Activated CD4-positive, alpha-beta T cell treated with anti-CD3 and anti-CD28 coated beads, Interleukin-2, amount 50 U/mL, for 24 hours (primary cell): Measurements from ENCODE around the gene CARMIL1.
A peak's percentile ranks its signal among the peaks of the same experiment; 100 is the strongest.

Experiments
- DNase-seq, 2 donors: peaks; one replicate each; pipeline ENCODE4 v3.0.0-alpha.2; 2020; ENCODE audit warnings: low read depth in 1 of 2, low spot score in 1 of 2

Gene CARMIL1

DNA sequence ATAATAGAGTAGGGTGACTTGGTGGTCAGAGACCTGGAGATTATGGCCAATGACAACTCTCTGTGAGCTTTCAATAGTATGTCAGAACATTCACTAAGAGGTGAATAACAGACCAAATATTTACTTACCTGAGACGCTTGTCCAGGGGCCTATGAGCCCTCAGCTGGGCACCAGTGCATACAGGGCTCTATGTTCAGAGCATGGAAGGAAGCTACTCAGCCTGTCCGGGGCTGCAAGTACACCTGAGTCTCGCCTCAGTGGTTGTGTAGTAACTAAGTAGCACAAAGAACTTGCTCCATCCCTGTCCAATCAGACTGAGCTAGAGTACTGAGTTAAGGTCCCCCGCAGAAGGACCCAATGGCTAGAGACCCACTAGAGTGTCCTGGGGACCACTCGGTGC, 361.3 kb downstream of the CARMIL1 start:
- no peak for DNase-seq

DNA sequence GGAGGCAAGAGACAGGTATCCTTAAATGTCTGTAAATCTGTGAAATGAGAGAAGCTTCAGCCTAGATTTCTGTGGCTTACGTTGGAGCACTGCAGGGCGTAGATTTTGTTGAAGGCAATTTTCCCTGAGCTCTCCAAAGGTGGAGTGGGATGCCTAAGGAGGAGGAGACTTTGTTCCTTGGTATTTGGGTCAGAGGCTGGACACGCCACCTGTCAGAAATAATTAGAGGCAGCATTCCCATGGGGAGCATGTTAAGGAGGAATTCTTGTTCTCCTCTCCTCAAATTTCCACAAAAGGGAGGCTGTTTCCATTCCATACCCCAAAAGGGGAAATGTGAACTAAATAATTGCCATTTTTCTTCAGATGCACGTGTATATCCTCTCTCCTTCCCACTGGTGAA, 361.7 kb downstream of the CARMIL1 start:
- DNase-seq = no peak

DNA sequence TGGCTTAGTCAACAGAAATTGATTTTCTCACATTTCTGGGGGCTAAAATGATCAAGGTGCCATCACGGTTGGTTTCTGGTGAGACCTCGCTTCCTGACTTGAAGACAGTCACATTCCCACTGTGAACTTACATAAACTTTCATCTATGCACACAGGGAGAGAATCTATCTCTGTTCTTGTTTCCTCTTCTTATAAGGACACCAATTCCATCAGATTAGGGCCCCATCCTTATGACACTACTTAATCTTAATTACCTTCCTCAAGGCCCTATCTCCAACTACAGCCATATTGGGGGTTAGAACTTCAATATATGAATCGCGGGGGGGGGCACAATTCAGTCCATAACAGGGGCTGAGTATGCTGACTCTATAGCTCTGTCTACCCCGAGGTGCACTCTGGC, 362.2 kb downstream of the CARMIL1 start:
- DNase-seq = no peak

DNA sequence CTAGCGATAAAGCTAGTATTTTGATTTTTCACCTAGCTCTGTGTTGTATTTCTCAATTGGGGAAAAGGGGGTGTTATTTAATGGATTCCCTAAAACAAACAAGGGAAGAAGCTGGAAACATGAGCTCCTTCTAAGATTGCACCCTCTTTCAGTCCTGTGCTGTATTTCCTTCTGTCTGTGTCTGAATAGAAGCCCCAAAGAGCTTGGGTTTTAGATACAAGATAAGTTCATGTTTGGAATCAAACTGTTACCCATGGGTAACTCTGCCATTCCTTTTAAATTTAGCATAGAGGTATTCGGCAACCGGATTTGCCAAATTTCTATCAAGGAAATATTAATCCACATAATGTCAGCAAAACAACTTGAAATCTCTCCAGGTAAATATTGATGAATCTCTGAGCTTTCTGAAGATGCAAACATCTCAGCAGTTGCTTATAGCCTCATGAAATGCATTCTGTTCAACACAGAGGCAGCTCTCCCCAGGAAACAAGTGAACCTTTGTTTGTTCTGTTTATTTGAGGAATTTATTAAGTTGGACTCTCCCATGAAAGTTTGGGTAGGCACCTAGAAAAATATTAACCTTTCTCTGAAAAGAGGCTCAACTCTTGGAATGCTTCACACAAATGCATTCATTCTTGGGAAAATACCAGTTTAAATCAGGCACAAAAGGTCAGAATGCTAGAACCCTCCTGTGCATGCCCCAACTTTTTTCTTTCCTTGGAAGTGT, 362.9 kb downstream of the CARMIL1 start:
- no peak for DNase-seq

DNA sequence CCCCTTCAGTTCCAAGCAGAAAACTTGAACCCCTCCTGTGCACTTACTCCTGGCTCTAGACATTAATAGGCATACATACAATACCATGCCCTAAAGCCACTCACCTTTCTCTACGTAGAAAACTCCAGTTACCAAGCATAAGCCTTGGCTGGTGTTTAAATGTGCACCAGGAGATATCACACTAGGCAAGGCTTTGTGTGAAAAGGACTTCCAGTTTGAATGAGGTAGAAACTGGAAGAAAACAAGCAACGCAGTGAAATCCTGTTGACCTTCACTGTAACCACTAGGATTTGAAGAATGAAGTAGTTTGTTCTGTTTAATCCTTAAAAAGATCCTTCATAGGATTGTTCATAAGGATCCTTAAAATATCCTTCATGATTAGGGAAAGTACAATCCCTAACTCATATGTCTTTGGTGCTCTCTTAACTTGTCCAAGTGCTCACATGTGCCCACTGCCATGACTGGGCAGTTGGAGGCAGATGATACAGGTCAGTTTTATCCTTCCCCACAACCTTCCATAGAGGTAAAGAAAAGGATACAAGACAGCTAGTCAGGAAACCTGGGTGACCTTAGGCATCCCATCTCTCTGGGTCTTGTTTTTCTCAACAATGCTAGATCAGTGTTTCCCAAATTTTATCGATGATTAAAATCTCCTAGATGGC, 363.6 kb downstream of the CARMIL1 start:
- DNase-seq = no peak

DNA sequence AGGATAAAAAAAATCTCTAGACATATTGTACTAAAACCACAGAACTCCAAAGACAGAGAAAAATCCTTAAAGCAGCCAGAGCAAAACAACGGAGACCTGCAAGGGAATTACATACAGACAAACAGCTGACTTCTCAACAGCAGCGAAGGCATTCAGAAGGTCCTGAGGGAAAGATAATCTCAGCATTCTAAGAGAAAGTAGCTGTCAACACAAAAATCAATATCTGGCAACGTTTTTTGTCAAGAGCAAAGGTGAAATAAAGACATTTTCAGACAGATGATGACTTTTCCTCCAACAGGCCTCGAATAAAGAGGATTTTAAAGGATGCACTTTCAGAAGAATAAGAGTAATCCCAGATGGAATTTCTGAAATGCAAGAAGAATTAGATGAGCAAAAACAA, 366.7 kb downstream of the CARMIL1 start:
- no peak for DNase-seq

DNA sequence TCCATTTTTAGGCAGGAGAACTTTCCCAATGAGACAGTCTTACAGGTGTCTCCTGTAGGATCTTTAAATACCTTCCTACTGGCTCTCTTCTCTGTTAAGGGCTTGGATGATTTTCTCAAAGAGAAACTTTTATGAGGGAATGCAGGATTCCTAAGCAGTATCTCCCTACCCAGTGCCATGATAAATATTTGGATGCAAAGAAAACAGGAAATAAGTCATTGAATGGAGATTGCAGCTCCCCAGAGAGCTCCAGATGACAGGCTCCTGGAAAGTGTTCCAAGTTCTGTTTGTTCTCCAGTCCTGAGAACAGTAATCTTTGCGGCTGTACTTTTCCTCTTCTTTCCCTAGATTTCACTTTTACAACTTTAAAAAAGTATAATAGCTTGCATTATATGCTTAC, 370.4 kb downstream of the CARMIL1 start:
- DNase-seq = no peak

DNA sequence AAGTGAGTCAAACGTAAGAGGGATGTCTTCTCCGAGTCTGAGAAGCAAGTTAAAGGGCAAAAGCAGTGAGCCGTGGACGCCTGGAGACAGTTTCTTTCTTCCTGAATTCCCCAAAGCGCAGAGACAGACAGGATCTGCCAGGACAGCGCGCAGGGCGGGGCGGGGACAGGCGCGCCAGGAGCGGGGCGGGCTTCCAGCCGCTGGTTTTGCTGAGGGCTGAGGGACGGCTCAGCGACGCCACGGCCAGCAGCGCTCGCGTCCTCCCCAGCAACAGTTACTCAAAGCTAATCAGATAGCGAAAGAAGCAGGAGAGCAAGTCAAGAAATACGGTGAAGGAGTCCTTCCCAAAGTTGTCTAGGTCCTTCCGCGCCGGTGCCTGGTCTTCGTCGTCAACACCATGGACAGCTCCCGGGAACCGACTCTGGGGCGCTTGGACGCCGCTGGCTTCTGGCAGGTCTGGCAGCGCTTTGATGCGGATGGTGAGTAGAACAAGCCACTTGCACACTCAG, 372.9 kb downstream of the CARMIL1 start, which contains the start of gene SCGN:
TSS of gene SCGN (plus strand) at position 209 of the 509 bp plus-strand sequence. CDS start at position 398, 189 bp downstream.
- DNase-seq = peak; percentile 12 to 20

DNA sequence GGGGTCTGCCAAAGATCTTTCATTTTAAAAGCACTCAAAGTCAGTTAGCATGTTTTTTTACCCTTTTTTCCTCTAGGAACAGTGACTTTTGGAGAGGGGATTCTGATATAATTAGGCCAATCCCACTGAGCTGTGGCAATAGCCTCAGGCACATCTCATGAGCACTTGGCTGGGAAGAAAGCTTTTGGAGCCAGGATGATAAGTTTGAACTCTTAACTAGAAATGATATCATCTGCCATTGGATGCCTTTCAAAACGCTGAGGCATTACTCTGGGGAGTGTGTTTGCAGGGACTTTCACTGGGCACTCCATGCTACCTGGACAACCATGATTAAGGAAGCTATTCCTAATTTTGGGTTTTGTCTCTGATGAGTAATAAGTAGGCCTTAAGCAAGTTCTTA, 376.5 kb downstream of the CARMIL1 start:
- DNase-seq = no peak

DNA sequence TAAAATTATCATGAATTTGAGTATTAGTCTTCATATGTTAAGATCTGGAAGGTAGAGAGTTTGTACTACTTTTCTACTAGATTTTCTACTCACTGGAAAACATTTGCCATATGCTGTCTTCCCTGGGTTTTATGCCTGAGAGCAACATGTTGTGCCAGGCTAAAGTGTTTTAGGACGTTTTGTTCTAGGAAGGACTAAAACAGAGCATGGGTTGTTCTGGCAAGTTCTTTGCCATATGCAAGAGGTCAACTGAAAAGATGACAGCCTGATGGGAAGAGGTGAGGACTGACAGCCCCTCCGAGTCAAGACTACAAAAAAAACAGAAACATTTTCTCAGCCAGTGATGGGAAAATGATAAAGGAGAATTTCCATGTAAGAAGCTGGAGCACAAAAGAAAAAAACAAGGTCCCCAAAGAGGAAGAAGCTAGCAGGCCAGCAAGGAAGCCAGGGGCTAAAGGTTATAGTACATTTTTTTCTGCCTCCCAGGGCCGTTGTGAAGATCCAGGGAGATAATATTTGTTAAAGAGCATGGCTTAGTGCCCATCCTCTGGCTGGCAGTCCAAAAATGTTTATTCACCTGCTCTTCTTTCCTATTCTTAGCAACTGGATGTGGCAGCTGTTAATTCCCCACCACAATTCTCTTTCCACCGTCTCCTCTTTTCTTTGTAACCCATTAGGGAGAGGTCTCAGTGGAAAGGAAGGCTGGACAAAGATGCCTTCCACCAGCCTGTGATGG, 380.6 kb downstream of the CARMIL1 start:
- DNase-seq = no peak

DNA sequence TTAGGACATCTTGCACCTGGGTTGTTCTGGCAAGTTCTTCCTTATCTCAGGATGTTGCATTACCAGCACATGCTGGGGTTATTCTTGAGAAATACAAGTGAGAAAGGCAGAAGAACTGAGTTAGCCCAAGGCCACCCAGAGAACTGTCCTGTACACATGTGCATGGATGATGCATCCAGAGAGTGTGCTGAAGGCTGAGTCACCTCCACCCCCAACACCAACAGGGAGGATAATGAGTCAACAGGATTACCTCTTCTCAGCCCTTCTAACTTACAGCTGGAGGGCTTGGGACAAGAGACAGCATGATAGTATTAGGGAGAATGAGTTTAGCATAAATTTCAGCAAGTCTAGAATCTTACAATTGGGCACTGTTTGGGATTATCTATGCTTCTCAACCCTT, 381.3 kb downstream of the CARMIL1 start:
- no peak for DNase-seq

DNA sequence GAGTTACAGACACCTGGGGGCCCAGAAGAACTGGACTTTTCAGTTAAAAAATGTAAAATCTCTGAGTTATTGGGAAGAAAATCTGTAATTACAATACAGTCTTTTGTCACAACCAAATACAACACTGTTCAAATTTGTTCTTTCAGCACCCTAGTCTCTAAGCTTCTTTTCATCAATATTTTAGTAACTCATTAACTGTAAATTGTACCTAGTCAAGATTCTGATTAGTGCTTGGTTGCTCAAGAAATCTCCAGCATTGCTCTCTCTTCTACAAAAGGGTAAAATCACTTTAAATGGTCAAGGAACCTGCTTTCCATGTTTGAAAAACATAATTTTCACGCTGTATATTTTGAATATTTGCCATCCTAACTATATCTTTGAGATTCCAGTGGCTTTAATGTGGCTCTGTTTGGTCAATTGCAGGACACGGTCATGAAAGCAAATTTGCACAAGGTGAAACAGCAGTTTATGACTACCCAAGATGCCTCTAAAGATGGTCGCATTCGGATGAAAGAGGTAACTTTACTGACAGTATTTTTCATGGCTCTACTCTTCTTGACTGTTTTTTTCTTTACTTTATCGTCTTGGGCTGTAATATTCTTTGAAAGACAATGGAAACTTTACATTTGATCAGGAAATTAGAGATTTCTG, 382.1 kb downstream of the CARMIL1 start:
- DNase-seq = no peak

DNA sequence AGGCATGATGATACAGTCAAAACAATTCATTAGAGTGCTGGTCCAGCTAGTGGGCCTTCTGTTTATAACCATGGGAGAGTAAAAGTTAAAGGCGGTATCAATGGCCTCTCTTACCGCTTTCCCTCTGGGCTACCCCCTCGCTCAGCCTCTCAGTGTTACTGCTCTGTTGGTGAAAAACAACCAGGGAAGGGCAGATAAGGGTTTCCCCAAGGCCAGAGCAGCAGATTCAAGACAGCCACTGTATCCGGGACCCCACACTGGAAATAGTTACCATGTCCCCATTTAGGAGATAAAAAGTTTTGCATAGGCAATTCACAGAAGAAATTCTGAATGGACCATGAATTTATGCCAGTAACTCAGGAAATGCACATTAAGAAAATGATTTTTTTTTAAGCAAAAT, 386.3 kb downstream of the CARMIL1 start:
- DNase-seq = no peak

DNA sequence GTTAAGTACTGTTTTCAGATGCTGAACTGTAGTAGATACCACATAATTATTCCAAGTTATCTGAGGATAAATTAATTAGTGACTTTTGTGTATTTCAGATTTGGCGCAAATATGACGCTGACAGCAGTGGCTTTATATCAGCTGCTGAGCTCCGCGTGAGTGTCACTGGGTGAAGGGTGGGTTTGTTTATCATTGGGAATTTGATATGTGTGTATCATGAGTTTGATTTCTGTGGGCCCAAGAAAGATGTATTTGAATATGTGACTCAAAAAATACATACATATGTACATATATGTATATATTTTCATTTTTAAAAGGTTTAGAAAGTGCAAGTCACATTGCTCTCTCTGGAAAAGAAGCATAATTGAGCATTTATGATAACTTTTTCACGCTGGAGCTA, 390.2 kb downstream of the CARMIL1 start:
- DNase-seq = no peak
